H9 (cell line): ENCODE results near the gene IFT122. TPM values are rescaled to one million over a fixed set of nuclear protein-coding genes. Genes with fewer than 3 reads are reported as not detected.

Experiments used
- DNase-seq: peaks from one replicate; pipeline ENCODE4 v3.0.0-alpha.2; 2017
- H2AFZ ChIP-seq: one replicate; pipeline ENCODE4 v1.6.1; 2013; ENCODE audit warnings: mild to moderate bottlenecking, low read length, control low read depth, moderate library complexity
- H2AK5ac ChIP-seq: 2 replicates; pipeline ENCODE4 v1.6.1; 2013; ENCODE audit warnings: low read length, control low read depth, mixed read lengths; ENCODE audit not compliant: insufficient read length
- H2BK120ac ChIP-seq: one replicate; pipeline ENCODE4 v1.6.1; 2013; ENCODE audit warnings: low read depth, mild to moderate bottlenecking, low read length, control low read depth, inconsistent platforms; ENCODE audit not compliant: poor library complexity, severe bottlenecking
- H2BK12ac ChIP-seq: 2 replicates; pipeline ENCODE4 v1.6.1; 2013; ENCODE audit warnings: low read length, control low read depth, mixed read lengths, low read depth; ENCODE audit not compliant: insufficient read length
- H2BK15ac ChIP-seq: 2 replicates; pipeline ENCODE4 v1.6.1; 2013; ENCODE audit warnings: low read depth, low read length, control low read depth
- H2BK20ac ChIP-seq: one replicate; pipeline ENCODE4 v1.6.1; 2013; ENCODE audit warnings: low read depth, mild to moderate bottlenecking, low read length, control low read depth, inconsistent platforms; ENCODE audit not compliant: poor library complexity, severe bottlenecking
- H2BK5ac ChIP-seq: 2 replicates; pipeline ENCODE4 v1.6.1; 2013; ENCODE audit warnings: low read length, control low read depth, mixed read lengths; ENCODE audit not compliant: insufficient read length
- H3K14ac ChIP-seq: 2 replicates; pipeline ENCODE4 v1.6.1; 2013; ENCODE audit warnings: low read length, control low read depth; ENCODE audit not compliant: insufficient read depth
- H3K18ac ChIP-seq: 2 replicates; pipeline ENCODE4 v1.6.1; 2013; ENCODE audit warnings: low read depth, mild to moderate bottlenecking, mixed read lengths, low read length, control low read depth; ENCODE audit not compliant: insufficient read length
- H3K23ac ChIP-seq: 2 replicates; pipeline ENCODE4 v1.6.1; 2013; ENCODE audit warnings: low read length, control low read depth, mixed read lengths, low read depth; ENCODE audit not compliant: insufficient read length
- H3K23me2 ChIP-seq: 2 replicates; pipeline ENCODE4 v1.6.1; 2013; ENCODE audit warnings: low read depth, mild to moderate bottlenecking, mixed read lengths, low read length, control low read depth; ENCODE audit not compliant: insufficient read length, poor library complexity, severe bottlenecking
- H3K27ac ChIP-seq: 2 replicates; pipeline ENCODE4 v1.5.1; 2013; ENCODE audit warnings: low read length, control low read depth, mixed read lengths, low read depth; ENCODE audit not compliant: insufficient read length
- H3K27me3 ChIP-seq: 2 replicates; pipeline ENCODE4 v1.6.1; 2013; ENCODE audit warnings: low read length, control low read depth, inconsistent platforms; ENCODE audit not compliant: insufficient read depth
- H3K4ac ChIP-seq: 2 replicates; pipeline ENCODE4 v1.6.1; 2013; ENCODE audit warnings: low read depth, mild to moderate bottlenecking, control low read depth, inconsistent platforms, low read length, moderate library complexity
- H3K4me1 ChIP-seq: 2 replicates; pipeline ENCODE4 v1.6.1; 2013; ENCODE audit warnings: low read length, control low read depth, inconsistent platforms; ENCODE audit not compliant: insufficient read depth
- H3K4me2 ChIP-seq: 2 replicates; pipeline ENCODE4 v1.6.1; 2013; ENCODE audit warnings: low read length, control low read depth, mixed read lengths; ENCODE audit not compliant: insufficient read length, insufficient read depth
- H3K56ac ChIP-seq: 2 replicates; pipeline ENCODE4 v1.6.1; 2013; ENCODE audit warnings: low read depth, mild to moderate bottlenecking, mixed read lengths, low read length, control low read depth; ENCODE audit not compliant: insufficient read length
- H3K79me1 ChIP-seq: 2 replicates; pipeline ENCODE4 v1.6.1; 2013; ENCODE audit warnings: low read depth, mild to moderate bottlenecking, moderate library complexity, low read length, control low read depth, inconsistent platforms; ENCODE audit not compliant: insufficient read depth, poor library complexity, severe bottlenecking
- H3K79me2 ChIP-seq: 2 replicates; pipeline ENCODE4 v1.6.1; 2013; ENCODE audit warnings: low read length, control low read depth, inconsistent platforms; ENCODE audit not compliant: insufficient read depth
- H3K9ac ChIP-seq: 2 replicates; pipeline ENCODE4 v1.6.1; 2013; ENCODE audit warnings: low read length, control low read depth, mixed read lengths; ENCODE audit not compliant: insufficient read length; ENCODE audit errors: extremely low read depth
- H3K9me3 ChIP-seq: one replicate; pipeline ENCODE4 v1.6.1; 2013; ENCODE audit warnings: low read depth, low read length, inconsistent platforms; ENCODE audit not compliant: control insufficient read depth
- H3T11ph ChIP-seq: one replicate; pipeline ENCODE4 v1.6.1; 2013; ENCODE audit warnings: mild to moderate bottlenecking, low read length, control low read depth, inconsistent platforms
- H4K20me1 ChIP-seq: one replicate; pipeline ENCODE4 v1.6.1; 2013; ENCODE audit not compliant: control insufficient read depth, insufficient read length, insufficient read depth
- H4K5ac ChIP-seq: 2 replicates; pipeline ENCODE4 v1.6.1; 2013; ENCODE audit warnings: low read depth, mild to moderate bottlenecking, mixed read lengths, low read length, control low read depth; ENCODE audit not compliant: insufficient read length
- H4K8ac ChIP-seq: replicated peaks from 2 replicates; pipeline ENCODE4 v1.6.1; 2013; ENCODE audit warnings: low read length, control low read depth, mixed read lengths, low read depth; ENCODE audit not compliant: insufficient read length
- H4K91ac ChIP-seq: 2 replicates; pipeline ENCODE4 v1.6.1; 2013; ENCODE audit warnings: low read depth, mild to moderate bottlenecking, moderate library complexity, mixed read lengths, low read length, control low read depth; ENCODE audit not compliant: insufficient read length
- H3K27ac Mint-ChIP-seq, 3 experiments: 2 replicates in 2 of 3; 3 replicates in 1 of 3; pipeline ENCODE4 v1.8.0; 2020 to 2021; ENCODE audit warnings: mixed read lengths in 3 of 3, mild to moderate bottlenecking in 1 of 3, moderate library complexity in 1 of 3
- H3K27me3 Mint-ChIP-seq: 2 replicates; pipeline ENCODE4 v1.8.0; 2021; ENCODE audit warnings: low read depth, mild to moderate bottlenecking, moderate library complexity, mixed read lengths
- H3K36me3 Mint-ChIP-seq, 3 experiments: 2 replicates in 2 of 3; 3 replicates in 1 of 3; pipeline ENCODE4 v1.8.0; 2020 to 2021; ENCODE audit warnings: low read depth in 3 of 3, mixed read lengths in 3 of 3; ENCODE audit not compliant: insufficient read depth in 1 of 3
- H3K4me1 Mint-ChIP-seq, 2 experiments: 2 replicates each; pipeline ENCODE4 v1.8.0; 2020; ENCODE audit warnings: mixed read lengths in 2 of 2
- H3K4me3 Mint-ChIP-seq, 2 experiments: 2 replicates in 1 of 2; 3 replicates in 1 of 2; pipeline ENCODE4 v1.8.0; 2020 to 2021; ENCODE audit warnings: mild to moderate bottlenecking in 2 of 2, mixed read lengths in 2 of 2, moderate library complexity in 1 of 2
- H3K9me3 Mint-ChIP-seq, 2 experiments: 2 replicates in 1 of 2; 3 replicates in 1 of 2; pipeline ENCODE4 v1.8.0; 2020; ENCODE audit warnings: mild to moderate bottlenecking in 2 of 2, mixed read lengths in 2 of 2, moderate library complexity in 1 of 2
- WGBS: extraction: QIAGEN DNeasy Blood & Tissue Kit; methylation state at CpG from one replicate; pipeline ENCODE4 v1.1.7; 2013; ENCODE audit warnings: missing lambda C conversion rate, low lambda C conversion rate, mixed read lengths; ENCODE audit not compliant: insufficient read length; ENCODE audit errors: extremely low coverage; 5-methylcytosine and 5-hydroxymethylcytosine counted together
- total RNA-seq: library from RNA; stranded (reverse); gene quantifications from 2 replicates; pipeline ENCODE4 v1.2.1, GENCODE V29; 2021
- TF ChIP-seq, protein P1 (sequence below): fragments of 200-600 bp; sonication (generic); conservative IDR thresholded peaks from 3 replicates; pipeline ENCODE4 v1.8.0; 2021; ENCODE audit warnings: antibody characterized with exemption, mild to moderate bottlenecking

IFT122 gene
- total RNA-seq, 1 experiment from 2014 or later, result 19.3 TPM

DNA sequence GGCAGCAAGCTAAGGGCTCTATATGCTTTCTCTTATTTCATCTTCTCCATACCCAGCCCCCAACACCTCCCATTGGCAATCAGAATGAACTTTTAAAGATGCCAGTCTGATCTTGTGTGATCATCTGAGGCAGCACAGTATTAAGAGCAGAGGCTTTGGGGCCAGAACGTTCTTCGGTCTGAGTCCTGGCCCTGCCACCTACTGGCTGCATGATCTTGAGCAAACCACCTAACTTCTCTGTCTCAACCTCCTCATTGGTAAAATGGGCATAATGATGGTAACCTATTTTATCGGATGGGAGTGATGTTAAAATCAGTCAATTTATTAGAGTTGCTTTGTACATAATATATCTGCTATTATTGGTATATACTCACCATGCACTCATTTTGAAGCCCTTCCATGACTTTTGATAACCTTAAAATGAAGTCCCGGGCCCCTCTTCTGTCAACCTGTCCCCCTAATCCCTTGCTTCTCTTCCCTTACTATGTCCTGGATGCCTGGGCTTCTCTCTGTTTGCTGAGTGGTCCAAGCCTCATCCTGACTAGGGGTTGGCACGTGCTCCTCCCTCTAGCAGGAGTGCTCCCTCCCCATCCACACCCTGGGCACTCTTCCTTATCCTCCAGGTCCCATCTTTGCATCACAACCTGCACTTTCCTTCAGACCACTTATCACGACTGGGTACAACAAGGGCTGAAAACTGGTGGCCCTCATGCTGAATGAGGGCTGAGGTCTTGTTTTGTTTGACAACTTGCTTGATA lies 17.9 kb upstream of the IFT122 start:
- H3K4me2 ChIP-seq, result no peak overlapping the region
- peaks cover 34 to 40% of the 10 kb centered on the region in 2 experiments for H3K4me1 Mint-ChIP-seq
- H2AK5ac ChIP-seq, result no peak overlapping the region
- H3K9ac ChIP-seq, result no peak overlapping the region
- no peak overlapping the region for H2AFZ ChIP-seq
- H3T11ph ChIP-seq, result no peak overlapping the region
- TF ChIP-seq, protein P1, sequence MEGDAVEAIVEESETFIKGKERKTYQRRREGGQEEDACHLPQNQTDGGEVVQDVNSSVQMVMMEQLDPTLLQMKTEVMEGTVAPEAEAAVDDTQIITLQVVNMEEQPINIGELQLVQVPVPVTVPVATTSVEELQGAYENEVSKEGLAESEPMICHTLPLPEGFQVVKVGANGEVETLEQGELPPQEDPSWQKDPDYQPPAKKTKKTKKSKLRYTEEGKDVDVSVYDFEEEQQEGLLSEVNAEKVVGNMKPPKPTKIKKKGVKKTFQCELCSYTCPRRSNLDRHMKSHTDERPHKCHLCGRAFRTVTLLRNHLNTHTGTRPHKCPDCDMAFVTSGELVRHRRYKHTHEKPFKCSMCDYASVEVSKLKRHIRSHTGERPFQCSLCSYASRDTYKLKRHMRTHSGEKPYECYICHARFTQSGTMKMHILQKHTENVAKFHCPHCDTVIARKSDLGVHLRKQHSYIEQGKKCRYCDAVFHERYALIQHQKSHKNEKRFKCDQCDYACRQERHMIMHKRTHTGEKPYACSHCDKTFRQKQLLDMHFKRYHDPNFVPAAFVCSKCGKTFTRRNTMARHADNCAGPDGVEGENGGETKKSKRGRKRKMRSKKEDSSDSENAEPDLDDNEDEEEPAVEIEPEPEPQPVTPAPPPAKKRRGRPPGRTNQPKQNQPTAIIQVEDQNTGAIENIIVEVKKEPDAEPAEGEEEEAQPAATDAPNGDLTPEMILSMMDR, result peak; percentile 51
- H3K4me1 ChIP-seq, result peaks cover 7% of the 10 kb centered on the region; the same call in 1 of the 2 replicates
- no peak overlapping the region for H2BK120ac ChIP-seq
- no peaks in the 10 kb centered on the region for H3K79me1 ChIP-seq
- peaks cover 0 to 2% of the 10 kb centered on the region in 2 experiments; a peak in 1 of 5 replicates for H3K9me3 Mint-ChIP-seq
- H4K5ac ChIP-seq, result no peak overlapping the region
- DNase-seq, result no peak
- no peak overlapping the region for H3K4me3 Mint-ChIP-seq
- H4K20me1 ChIP-seq, result no peaks in the 10 kb centered on the region
- H3K27ac ChIP-seq, result no peak overlapping the region
- no peak overlapping the region for H2BK20ac ChIP-seq
- H3K27me3 Mint-ChIP-seq, result peaks cover 35% of the 10 kb centered on the region
- no peak overlapping the region; a peak in 2 of 7 replicates for H3K27ac Mint-ChIP-seq
- no peaks in the 10 kb centered on the region for H3K36me3 Mint-ChIP-seq
- H3K27me3 ChIP-seq, result no peaks in the 10 kb centered on the region; the same call in 1 of the 2 replicates
- no peak overlapping the region for H4K91ac ChIP-seq
- no peaks in the 10 kb centered on the region for H3K9me3 ChIP-seq
- no peak overlapping the region for H3K23ac ChIP-seq
- H3K14ac ChIP-seq, result no peak overlapping the region
- no CpG with 5 or more reads among the region's 6 CpGs for WGBS
- H3K23me2 ChIP-seq, result no peaks in the 10 kb centered on the region
- H3K79me2 ChIP-seq, result no peaks in the 10 kb centered on the region
- H3K56ac ChIP-seq, result no peak overlapping the region
- no peak overlapping the region for H2BK12ac ChIP-seq
- no peak overlapping the region for H4K8ac ChIP-seq
- no peak overlapping the region for H2BK5ac ChIP-seq
- H2BK15ac ChIP-seq, result no peak overlapping the region
- H3K18ac ChIP-seq, result no peak overlapping the region
- no peak overlapping the region for H3K4ac ChIP-seq
